HG02623 (cell line): Measurements from ENCODE around the gene THAP12.
"Not testable (repeated sequence)": the region's sequence is repeated elsewhere in the genome, so short reads cannot be mapped to it uniquely, and the experiment has no call there.

ENCODE experiments used
- ATAC-seq: cut with Tn5 transposase; IDR thresholded peaks from one replicate; pipeline ENCODE4 v1.9.1; 2021; ENCODE audit warnings: moderate library complexity; ENCODE audit not compliant: unreplicated experiment

Gene THAP12

GRCh38 chr11:76329084-76329648, 51.8 kb downstream of the THAP12 start:
- no peak for ATAC-seq

GRCh38 chr11:76327756-76328388, 53.1 kb downstream of the THAP12 start:
- no peak for ATAC-seq

GRCh38 chr11:76327202-76327601, 53.7 kb downstream of the THAP12 start:
- ATAC-seq = no peak

GRCh38 chr11:76325185-76325584, 55.7 kb downstream of the THAP12 start:
- no peak for ATAC-seq

GRCh38 chr11:76323804-76324203, 57.1 kb downstream of the THAP12 start:
- ATAC-seq = no peak

- not testable (repeated sequence) for ATAC-seq
Measured at GRCh38 chr11:76323375-76323774, 57.6 kb downstream of the THAP12 start.

GRCh38 chr11:76322942-76323341, 58.0 kb downstream of the THAP12 start:
- no peak for ATAC-seq

GRCh38 chr11:76322540-76322939, 58.4 kb downstream of the THAP12 start:
- ATAC-seq = no peak

GRCh38 chr11:76321820-76322524, 59.0 kb downstream of the THAP12 start:
- no peak for ATAC-seq

GRCh38 chr11:76321340-76321739, 59.6 kb downstream of the THAP12 start:
- no peak for ATAC-seq

- ATAC-seq = no peak
Measured at GRCh38 chr11:76320929-76321328, 60.0 kb downstream of the THAP12 start.

- not testable (repeated sequence) for ATAC-seq
Measured at GRCh38 chr11:76319798-76320197, 61.1 kb downstream of the THAP12 start.

- ATAC-seq = no peak
Measured at GRCh38 chr11:76318744-76319384, 62.1 kb downstream of the THAP12 start.

- ATAC-seq = no peak
Measured at GRCh38 chr11:76317296-76317695, 63.6 kb downstream of the THAP12 start.

GRCh38 chr11:76316726-76317125, 64.2 kb downstream of the THAP12 start:
- ATAC-seq = no peak

GRCh38 chr11:76315182-76315853, 65.6 kb downstream of the THAP12 start:
- no peak for ATAC-seq

- no peak for ATAC-seq
Measured at GRCh38 chr11:76314741-76315090, 66.2 kb downstream of the THAP12 start.

GRCh38 chr11:76313913-76314740, 66.8 kb downstream of the THAP12 start:
- no peak for ATAC-seq

GRCh38 chr11:76313271-76313670, 67.7 kb downstream of the THAP12 start:
- ATAC-seq = no peak

GRCh38 chr11:76310832-76311595, 69.9 kb downstream of the THAP12 start:
- no peak for ATAC-seq
